Coronary artery (tissue), 2 donors: Measurements from ENCODE around the gene CNPY3.
A peak's percentile ranks its signal among the peaks of the same experiment; 100 is the strongest.

ENCODE experiments used
- DNase-seq: peaks from one replicate; pipeline ENCODE4 v3.0.0-alpha.2; 2017; ENCODE audit warnings: low spot score
- H3K27ac ChIP-seq, 2 donors: fragments of 200-600 bp; sonication (generic); one replicate each; pipeline ENCODE4 v1.5.1; 2016 to 2019
- H3K4me3 ChIP-seq: fragments of 200-600 bp; sonication (generic); 2 replicates; pipeline ENCODE4 v1.5.1; 2016; ENCODE audit warnings: mild to moderate bottlenecking, moderate library complexity
- CTCF ChIP-seq: fragments of 200-600 bp; sonication (generic); IDR thresholded peaks from one replicate; pipeline ENCODE4 v1.5.1; 2019; ENCODE audit warnings: antibody characterized with exemption

CNPY3 gene

DNA sequence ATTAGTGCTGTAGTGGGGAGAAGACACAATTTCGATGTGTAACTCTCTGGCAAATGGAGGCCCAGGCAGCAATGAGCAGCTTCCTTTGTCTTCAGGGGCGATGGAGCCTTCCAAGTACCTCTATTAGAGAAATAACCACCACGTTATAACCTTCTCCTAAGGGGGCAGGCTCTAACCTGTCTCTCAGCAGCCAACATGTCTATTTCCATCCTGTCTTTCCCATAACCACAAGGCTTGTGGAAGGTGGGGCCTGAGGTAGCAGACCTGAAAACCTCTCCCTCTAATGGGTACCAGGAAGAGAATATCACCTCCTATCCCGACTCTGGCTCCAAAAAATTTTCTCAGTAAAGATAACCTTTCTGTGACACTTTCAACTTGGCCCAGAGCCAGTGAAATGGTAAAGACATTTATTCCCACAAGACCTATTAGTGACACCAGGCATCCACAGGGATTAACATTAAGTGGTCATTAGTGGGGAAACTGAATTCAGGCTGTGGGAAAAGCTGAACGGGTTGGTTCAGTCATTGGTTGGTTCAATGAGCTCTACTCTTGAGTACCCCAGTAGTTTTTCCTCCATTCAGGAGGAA lies 45.7 kb downstream of the CNPY3 start:
- H3K27ac ChIP-seq, result no peak overlapping the region
- no peak for TF ChIP-seq CTCF
- H3K4me3 ChIP-seq, result no peak overlapping the region
- DNase-seq, result no peak

- peak overlapping the region; percentile 70 to 87 for H3K27ac ChIP-seq
- no peak for DNase-seq
- TF ChIP-seq CTCF, result no peak
- peak overlapping the region; percentile 87 for H3K4me3 ChIP-seq
Observed at GRCh38 chr6:42978487-42978838, 49.2 kb downstream of the CNPY3 start.

DNA sequence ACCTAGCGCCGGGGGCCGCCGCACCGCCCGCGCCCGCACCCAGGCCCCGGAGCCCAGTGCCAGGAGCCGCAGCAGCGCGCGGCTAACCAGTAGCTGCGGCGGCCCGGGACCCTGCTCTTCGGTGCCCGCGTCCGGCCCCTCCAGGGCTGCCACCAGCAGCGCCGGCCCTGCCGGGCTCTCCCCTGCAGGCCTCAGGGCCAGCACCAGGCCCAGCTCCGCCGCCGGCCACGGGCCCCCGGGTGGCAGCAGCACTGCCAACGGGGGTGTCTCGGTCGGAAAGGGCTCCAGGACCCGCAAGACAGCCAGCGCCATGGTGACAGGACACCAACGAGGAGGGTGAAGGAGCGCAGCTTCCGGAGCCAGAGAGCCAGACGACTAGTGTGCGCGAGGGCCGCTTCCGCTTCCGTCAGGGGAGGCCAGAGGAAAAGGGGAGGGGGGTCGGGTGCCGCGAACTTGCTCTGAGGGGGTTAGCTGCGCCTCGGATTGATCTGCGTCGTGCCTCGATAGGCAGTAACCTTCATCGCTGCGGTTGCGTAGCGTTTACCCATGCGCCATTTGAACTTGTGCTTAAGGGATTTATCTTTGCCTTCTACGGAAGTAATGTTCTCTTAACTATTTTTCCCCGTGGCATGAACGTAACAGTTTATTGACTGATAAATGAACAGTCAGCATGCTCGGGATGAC lies 49.7 kb downstream of the CNPY3 start, which contains the start of gene PEX6:
PEX6 (minus strand) TSS at position 343 of the 684 bp plus-strand sequence; CDS start at position 312, 31 bp downstream.
- TF ChIP-seq CTCF, result no peak
- Histone ChIP-seq H3K27ac (peak within 1 kb of the TSS; percentile 70 to 87), H3K4me3 (peak within 1 kb of the TSS; percentile 87)
- peak; percentile 92 for DNase-seq

DNA sequence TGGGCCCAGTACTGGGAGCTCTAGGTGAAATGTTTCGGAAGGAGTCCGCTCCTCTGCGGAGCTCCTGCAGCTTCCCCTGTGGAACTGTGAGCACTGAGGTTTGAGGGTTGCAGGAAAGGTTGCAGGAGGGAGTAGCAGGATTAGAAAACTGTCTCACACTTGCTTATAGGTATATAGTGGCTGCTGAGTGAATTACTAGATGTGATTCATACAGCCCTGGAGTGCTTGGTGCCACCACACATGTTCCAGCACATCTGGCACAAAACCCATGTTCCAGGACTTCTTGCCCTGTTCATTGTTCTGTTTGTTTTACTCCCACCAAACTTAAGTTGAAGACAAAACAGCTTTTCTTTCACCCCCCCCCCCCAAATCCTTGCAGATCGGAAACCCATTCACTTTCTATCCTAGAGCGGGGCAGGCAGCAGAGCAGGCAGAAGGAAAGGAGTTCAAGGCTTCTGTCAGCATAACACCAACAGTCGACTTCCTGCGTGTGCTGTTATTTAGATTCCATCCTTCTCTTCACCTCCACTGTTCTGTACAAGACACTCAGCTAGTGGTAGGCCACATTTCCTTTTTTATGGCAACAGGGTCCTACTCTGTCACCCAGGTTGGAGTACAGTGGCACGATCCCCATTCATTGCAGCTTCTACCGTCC lies 50.4 kb downstream of the CNPY3 start:
- TF ChIP-seq CTCF, result no peak
- no peak for DNase-seq
- peak overlapping the region; percentile 70 to 87 for H3K27ac ChIP-seq
- H3K4me3 ChIP-seq, result peak overlapping the region; percentile 87

DNA sequence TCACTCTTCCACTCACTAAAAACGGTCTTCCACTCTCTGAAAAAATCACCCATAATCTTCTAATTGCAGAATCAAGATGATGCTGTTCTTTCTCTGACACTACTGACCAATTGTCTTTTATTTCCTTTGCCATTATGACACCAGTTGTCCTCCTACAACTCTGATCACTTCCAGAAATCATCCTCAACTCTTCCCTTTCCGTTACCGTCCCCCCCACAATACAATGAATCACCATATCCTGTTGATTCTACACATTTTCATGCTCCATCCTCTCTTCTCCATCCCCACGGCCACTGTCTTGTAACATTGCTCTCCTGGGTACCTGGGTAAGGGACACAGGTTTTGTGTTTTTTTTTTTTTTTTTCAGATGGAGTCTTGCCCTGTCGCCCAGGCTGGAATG lies 52.6 kb downstream of the CNPY3 start:
- no peak for TF ChIP-seq CTCF
- no peak overlapping the region for H3K4me3 ChIP-seq
- no peak overlapping the region for H3K27ac ChIP-seq
- DNase-seq, result no peak

GRCh38 chr6:42984001-42984923 lies 55.0 kb downstream of the CNPY3 start, which contains the start of gene PPP2R5D:
Gene PPP2R5D, plus strand, starts transcription at chr6:42984570. Its CDS starts 108 bp downstream, at chr6:42984678.
- Histone ChIP-seq H3K27ac (peak within 1 kb of the TSS; percentile 86 to 91), H3K4me3 (peak within 1 kb of the TSS; percentile 90)
- peak; percentile 99 for DNase-seq
- TF ChIP-seq CTCF, result no peak
